Right ventricle myocardium inferior (tissue), 1 donor: Measurements from ENCODE around the gene ARHGAP6. TPM values are rescaled to one million over a fixed set of nuclear protein-coding genes. Genes with fewer than 3 reads are reported as not detected.
"Not testable (repeated sequence)": the region's sequence is repeated elsewhere in the genome, so short reads cannot be mapped to it uniquely, and the experiment has no call there.

Experiments
- ATAC-seq: fragments of 200-7000 bp; cut with Tn5 transposase; one replicate; pipeline ENCODE4 v1.9.1; 2020; ENCODE audit warnings: mild to moderate bottlenecking, moderate library complexity
- DNase-seq: peaks from one replicate; pipeline ENCODE4 v3.0.0; 2021; ENCODE audit errors: missing footprints
- intact Hi-C: fragments of 100-400 bp; cut with DNase I; formaldehyde crosslinking; loops from one replicate; pipeline ENCODE4 v1.11.0; 2022
- total RNA-seq: library from RNA; stranded (reverse); fragmentation: NEBNext Ultra II Directional; extraction: Animal tissue kit (Norgen Biotek cat#: 25700); gene quantifications from one replicate; pipeline ENCODE4 v1.2.1, GENCODE V29; 2021
- donor health status: DM: no; HTN: yes; CAD: no; lungs with severe emphysema.

Gene ARHGAP6
- total RNA-seq, 1 donor from 2014 or later = 3.8 TPM

GRCh38 chrX:11588097-11588496, 77.6 kb downstream of the ARHGAP6 start:
- no peak for DNase-seq
- intact Hi-C loops = no loop called here
- ATAC-seq = no peak

GRCh38 chrX:11585174-11585573, 80.5 kb downstream of the ARHGAP6 start:
- intact Hi-C loops = no loop called here
- ATAC-seq = no peak
- DNase-seq = no peak

- DNase-seq (no peak), ATAC-seq (no peak)
- intact Hi-C loops = no loop called here
These were observed 84.9 kb downstream of the ARHGAP6 start for GRCh38 chrX:11580789-11581188.

GRCh38 chrX:11579636-11580600, 85.8 kb downstream of the ARHGAP6 start:
- DNase-seq = no peak
- intact Hi-C loops = no loop called here
- ATAC-seq = no peak

- DNase-seq, intact Hi-C loops, ATAC-seq: not testable (repeated sequence)
These were observed 87.4 kb downstream of the ARHGAP6 start for GRCh38 chrX:11578301-11578700.

GRCh38 chrX:11577603-11578002, 88.1 kb downstream of the ARHGAP6 start:
- DNase-seq (no peak), ATAC-seq (no peak)
- intact Hi-C loops = no loop called here

- intact Hi-C loops = no loop called here
- ATAC-seq (no peak), DNase-seq (no peak)
These were observed 90.4 kb downstream of the ARHGAP6 start for GRCh38 chrX:11575332-11575731.

- intact Hi-C loops = no loop called here
- DNase-seq (no peak), ATAC-seq (no peak)
These were observed 98.0 kb downstream of the ARHGAP6 start for GRCh38 chrX:11567528-11568220.

GRCh38 chrX:11566789-11567188, 98.9 kb downstream of the ARHGAP6 start:
- intact Hi-C loops = no loop called here
- no peak for DNase-seq
- ATAC-seq = no peak

GRCh38 chrX:11566173-11566572, 99.5 kb downstream of the ARHGAP6 start:
- DNase-seq (no peak), ATAC-seq (no peak)
- intact Hi-C loops = no loop called here

- DNase-seq (no peak), ATAC-seq (no peak)
- intact Hi-C loops = no loop called here
These were observed 101.2 kb downstream of the ARHGAP6 start for GRCh38 chrX:11564546-11564945.

- no peak for ATAC-seq
- intact Hi-C loops = no loop called here
- DNase-seq = no peak
These were observed 103.2 kb downstream of the ARHGAP6 start for GRCh38 chrX:11562570-11562969.

- ATAC-seq = no peak
- no peak for DNase-seq
- intact Hi-C loops = no loop called here
These were observed 106.7 kb downstream of the ARHGAP6 start for GRCh38 chrX:11558972-11559371.

- ATAC-seq = no peak
- no peak for DNase-seq
- intact Hi-C loops = no loop called here
These were observed 108.6 kb downstream of the ARHGAP6 start for GRCh38 chrX:11557120-11557519.

- intact Hi-C loops = no loop called here
- DNase-seq (no peak), ATAC-seq (no peak)
These were observed 110.0 kb downstream of the ARHGAP6 start for GRCh38 chrX:11555759-11556158.

- ATAC-seq (no peak), DNase-seq (no peak)
- intact Hi-C loops = no loop called here
These were observed 112.1 kb downstream of the ARHGAP6 start for GRCh38 chrX:11553594-11553993.

GRCh38 chrX:11551151-11551550, 114.6 kb downstream of the ARHGAP6 start:
- DNase-seq (no peak), ATAC-seq (no peak)
- intact Hi-C loops = no loop called here

GRCh38 chrX:11546917-11547316, 118.8 kb downstream of the ARHGAP6 start:
- intact Hi-C loops = no loop called here
- ATAC-seq (no peak), DNase-seq (no peak)

GRCh38 chrX:11543249-11543648, 122.5 kb downstream of the ARHGAP6 start:
- no peak for ATAC-seq
- no peak for DNase-seq
- intact Hi-C loops = no loop called here

- DNase-seq (no peak), ATAC-seq (no peak)
- intact Hi-C loops = no loop called here
These were observed 124.2 kb downstream of the ARHGAP6 start for GRCh38 chrX:11541510-11541909.
